HepG2 (cell line): ENCODE measurements around the gene ALMS1. TPM values are rescaled to one million over a fixed set of nuclear protein-coding genes. Genes with fewer than 3 reads are reported as not detected.

Source experiments
- ATAC-seq: fragments of 200-7000 bp; cut with Tn5 transposase; 3 replicates; pipeline ENCODE4 v1.9.1; 2020; ENCODE audit warnings: mild to moderate bottlenecking, moderate library complexity
- BruUV-seq: library from RNA; stranded (reverse); fragments of 400-500 nt; replicated peaks from 2 replicates; lab custom pipeline; 2021; lab: Mats Ljungman, UMichigan
- CTCF ChIA-PET: fragments of 300-600 bp; formaldehyde crosslinking; extraction: SDS; loops from one replicate; lab custom pipeline; 2021; ENCODE audit warnings: low total read pairs, inconsistent platforms, low intra/inter-chr PET ratio; lab: Yijun Ruan, JAX
- POLR2A ChIA-PET: fragments of 350-600 bp; sonication (Branson Sonifier 250); formaldehyde crosslinking; loops from one replicate; lab custom pipeline; 2020; ENCODE audit warnings: antibody characterized with exemption, inconsistent platforms; lab: Yijun Ruan, JAX
- DNase-seq: peaks from one replicate; pipeline ENCODE4 v3.0.0-alpha.2; 2015; ENCODE audit warnings: low spot score
- FAIRE-seq: peaks from 3 replicates; lab custom pipeline; 2011; peaks lifted over from hg19 to GRCh38; lab: Jason Lieb, UNC
- H2AFZ ChIP-seq: one replicate; pipeline ENCODE4 v1.6.1; 2011; ENCODE audit warnings: low read length, inconsistent platforms
- H3K27ac ChIP-seq: fragments of 300-600 bp; 3 replicates; pipeline ENCODE4 v1.8.0; 2011; ENCODE audit warnings: mixed run types, mild to moderate bottlenecking, mixed read lengths, low read length, inconsistent platforms; ENCODE audit not compliant: insufficient read depth; ENCODE audit errors: extremely low read length
- H3K27me3 ChIP-seq, 2 experiments: fragments of 200-600 bp in 1 of 2; 2 replicates in 1 of 2; 3 replicates in 1 of 2; pipeline versions ENCODE4 v1.6.0 to v1.8.0; 2011; ENCODE audit warnings: low read length in 2 of 2, mild to moderate bottlenecking in 2 of 2, moderate library complexity in 2 of 2, inconsistent platforms in 1 of 2; ENCODE audit not compliant: insufficient read depth in 2 of 2, control insufficient read depth in 1 of 2
- H3K36me3 ChIP-seq, 2 experiments: fragments of 200-600 bp in 1 of 2; replicated peaks in 1 of 2; 2 replicates in 1 of 2; 3 replicates in 1 of 2; pipeline versions ENCODE4 v1.5.1 to v1.8.0; 2011; ENCODE audit warnings: low read length in 2 of 2, inconsistent platforms in 1 of 2; ENCODE audit not compliant: insufficient read depth in 2 of 2, control insufficient read depth in 1 of 2
- H3K4me1 ChIP-seq: 2 replicates; pipeline ENCODE4 v1.5.1; 2012; ENCODE audit warnings: low read length, inconsistent platforms; ENCODE audit not compliant: insufficient read depth
- H3K4me2 ChIP-seq: 2 replicates; pipeline ENCODE4 v1.6.0; 2011; ENCODE audit warnings: low read depth, low read length, inconsistent platforms
- H3K4me3 ChIP-seq, 3 experiments: fragments of 200-600 bp in 1 of 3; sonication (generic), shearing (Covaris generic) in 1 of 3; replicated peaks in 1 of 3; 2 replicates each; pipeline ENCODE4 v1.5.1; 2011 to 2016; ENCODE audit warnings: low read length in 3 of 3, inconsistent platforms in 2 of 3, low read depth in 2 of 3, mild to moderate bottlenecking in 2 of 3, control low read depth in 1 of 3, mixed read lengths in 1 of 3; ENCODE audit not compliant: insufficient read depth in 1 of 3
- H3K79me2 ChIP-seq: one replicate; pipeline ENCODE4 v1.6.1; 2011; ENCODE audit warnings: low read length, inconsistent platforms; ENCODE audit not compliant: insufficient read depth
- H3K9ac ChIP-seq: 2 replicates; pipeline ENCODE4 v1.6.0; 2011; ENCODE audit warnings: mild to moderate bottlenecking, low read depth, low read length, inconsistent platforms; ENCODE audit not compliant: insufficient read depth
- H3K9me3 ChIP-seq: 2 replicates; pipeline ENCODE4 v1.5.1; 2012; ENCODE audit warnings: mild to moderate bottlenecking, low read length
- H4K20me1 ChIP-seq: 2 replicates; pipeline ENCODE4 v1.6.0; 2011; ENCODE audit warnings: inconsistent platforms, mild to moderate bottlenecking, low read length, moderate library complexity; ENCODE audit not compliant: insufficient read depth
- SNRNP70 ChIP-seq: fragments of 200-400 bp; formaldehyde crosslinking; IDR thresholded peaks from 2 replicates; pipeline ENCODE4 v1.6.1; 2017; ENCODE audit warnings: mild to moderate bottlenecking, low read depth, low read length, moderate library complexity
- ZSCAN21 ChIP-seq: sonication (generic); formaldehyde crosslinking; IDR thresholded peaks from 2 replicates; pipeline ENCODE4 v1.8.0; 2022; ENCODE audit warnings: mild to moderate bottlenecking, missing genetic modification reagents, moderate library complexity, borderline replicate concordance
- WGBS: methylation state at CpG from one replicate; pipeline ENCODE4 v1.1.6; 2017; ENCODE audit warnings: low lambda C conversion rate; 5-methylcytosine and 5-hydroxymethylcytosine counted together
- in situ Hi-C: cut with HindIII; loops from 2 replicates; pipeline ENCODE4 v1.10.0; 2017; ENCODE audit warnings: low pct_unique_long_range_greater_than_20kb; ENCODE audit not compliant: extremely low pct_ligation_motif_present
- intact Hi-C: fragments of 100-400 bp; cut with micrococcal nuclease; formaldehyde crosslinking; loops from one replicate; pipeline ENCODE4 v1.10.0; 2022; ENCODE audit not compliant: unreplicated experiment
- polyA plus RNA-seq, 8 experiments: library from polyadenylated mRNA; depleted of rRNA in 3 of 8; stranded (reverse) in 7 of 8; unstranded in 1 of 8; fragments of >200 nt; fragmentation: Illumina TruSeq in 4 of 8; extraction: Trizol in 4 of 8; gene quantifications; 2 replicates each; pipeline versions ENCODE4 v1.2.1 to v1.2.3, GENCODE V29; 2011 to 2016; ENCODE audit warnings: low read depth in 4 of 8, missing spikeins in 1 of 8, mixed read lengths in 1 of 8; ENCODE audit not compliant: insufficient read depth in 1 of 8
- total RNA-seq, 5 experiments: library from RNA; depleted of rRNA; stranded (reverse); fragments of >200 nt; fragmentation: Illumina TruSeq; extraction: Trizol; gene quantifications; 2 replicates each; pipeline ENCODE4 v1.2.3, GENCODE V29; 2016; ENCODE audit warnings: low read depth in 1 of 5
- TF ChIP-seq, protein P1 (sequence below): sonication (generic); formaldehyde crosslinking; IDR thresholded peaks from 2 replicates; pipeline ENCODE4 v1.9.0; 2021; ENCODE audit warnings: missing genetic modification reagents, mild to moderate bottlenecking, borderline replicate concordance
- TF ChIP-seq, protein P2 (sequence below): sonication (generic); formaldehyde crosslinking; IDR thresholded peaks from 2 replicates; pipeline ENCODE4 v1.5.1; 2020; ENCODE audit warnings: mild to moderate bottlenecking, missing genetic modification reagents, moderate library complexity

The ALMS1 gene
- total and polyA plus RNA-seq, 2 of the 13 experiments (the other 11 are each of a cell fraction or from before 2014, with no cell fraction given), result 12.9 to 21.2 TPM

- H3K9me3 ChIP-seq, result no peaks in the 10 kb centered on the region
- no peaks in the 10 kb centered on the region for H3K4me1 ChIP-seq
- ChIA-PET CTCF (no interaction called here), POLR2A (no interaction called here)
- FAIRE-seq (no peak), ATAC-seq (no peak), DNase-seq (no peak)
- no peak overlapping the region for H3K4me2 ChIP-seq
- intact Hi-C loops, result no loop called here
- H3K27me3 ChIP-seq, result no peaks in the 10 kb centered on the region
- 96% methylated on average over 2 of the region's 2 CpGs for WGBS
- no peaks in the 10 kb centered on the region for H4K20me1 ChIP-seq
- in situ Hi-C loops, result no loop called here
- no peak overlapping the region for H3K9ac ChIP-seq
- no peak overlapping the region for H3K27ac ChIP-seq
- no TSS peak for BruUV-seq
- no peak overlapping the region for H2AFZ ChIP-seq
- H3K36me3 ChIP-seq, result no peaks in the 10 kb centered on the region; a peak in 1 of 5 replicates
- no peaks in the 10 kb centered on the region for H3K79me2 ChIP-seq
- no peak overlapping the region for H3K4me3 ChIP-seq
- TF ChIP-seq, protein P1, sequence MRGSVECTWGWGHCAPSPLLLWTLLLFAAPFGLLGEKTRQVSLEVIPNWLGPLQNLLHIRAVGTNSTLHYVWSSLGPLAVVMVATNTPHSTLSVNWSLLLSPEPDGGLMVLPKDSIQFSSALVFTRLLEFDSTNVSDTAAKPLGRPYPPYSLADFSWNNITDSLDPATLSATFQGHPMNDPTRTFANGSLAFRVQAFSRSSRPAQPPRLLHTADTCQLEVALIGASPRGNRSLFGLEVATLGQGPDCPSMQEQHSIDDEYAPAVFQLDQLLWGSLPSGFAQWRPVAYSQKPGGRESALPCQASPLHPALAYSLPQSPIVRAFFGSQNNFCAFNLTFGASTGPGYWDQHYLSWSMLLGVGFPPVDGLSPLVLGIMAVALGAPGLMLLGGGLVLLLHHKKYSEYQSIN, result no peak
- TF ChIP-seq ZSCAN21 (CRISPR knock-in tag) (no peak), SNRNP70 (no peak)
- TF ChIP-seq, protein P2, sequence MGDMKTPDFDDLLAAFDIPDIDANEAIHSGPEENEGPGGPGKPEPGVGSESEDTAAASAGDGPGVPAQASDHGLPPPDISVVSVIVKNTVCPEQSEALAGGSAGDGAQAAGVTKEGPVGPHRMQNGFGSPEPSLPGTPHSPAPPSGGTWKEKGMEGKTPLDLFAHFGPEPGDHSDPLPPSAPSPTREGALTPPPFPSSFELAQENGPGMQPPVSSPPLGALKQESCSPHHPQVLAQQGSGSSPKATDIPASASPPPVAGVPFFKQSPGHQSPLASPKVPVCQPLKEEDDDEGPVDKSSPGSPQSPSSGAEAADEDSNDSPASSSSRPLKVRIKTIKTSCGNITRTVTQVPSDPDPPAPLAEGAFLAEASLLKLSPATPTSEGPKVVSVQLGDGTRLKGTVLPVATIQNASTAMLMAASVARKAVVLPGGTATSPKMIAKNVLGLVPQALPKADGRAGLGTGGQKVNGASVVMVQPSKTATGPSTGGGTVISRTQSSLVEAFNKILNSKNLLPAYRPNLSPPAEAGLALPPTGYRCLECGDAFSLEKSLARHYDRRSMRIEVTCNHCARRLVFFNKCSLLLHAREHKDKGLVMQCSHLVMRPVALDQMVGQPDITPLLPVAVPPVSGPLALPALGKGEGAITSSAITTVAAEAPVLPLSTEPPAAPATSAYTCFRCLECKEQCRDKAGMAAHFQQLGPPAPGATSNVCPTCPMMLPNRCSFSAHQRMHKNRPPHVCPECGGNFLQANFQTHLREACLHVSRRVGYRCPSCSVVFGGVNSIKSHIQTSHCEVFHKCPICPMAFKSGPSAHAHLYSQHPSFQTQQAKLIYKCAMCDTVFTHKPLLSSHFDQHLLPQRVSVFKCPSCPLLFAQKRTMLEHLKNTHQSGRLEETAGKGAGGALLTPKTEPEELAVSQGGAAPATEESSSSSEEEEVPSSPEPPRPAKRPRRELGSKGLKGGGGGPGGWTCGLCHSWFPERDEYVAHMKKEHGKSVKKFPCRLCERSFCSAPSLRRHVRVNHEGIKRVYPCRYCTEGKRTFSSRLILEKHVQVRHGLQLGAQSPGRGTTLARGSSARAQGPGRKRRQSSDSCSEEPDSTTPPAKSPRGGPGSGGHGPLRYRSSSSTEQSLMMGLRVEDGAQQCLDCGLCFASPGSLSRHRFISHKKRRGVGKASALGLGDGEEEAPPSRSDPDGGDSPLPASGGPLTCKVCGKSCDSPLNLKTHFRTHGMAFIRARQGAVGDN (CRISPR knock-in tag), result no peak
- TF ChIP-seq, all 625 proteins: peak for 0
Measured at GRCh38 chr2:73593680-73594079, 208.0 kb downstream of the ALMS1 start.
